Thyroid gland (tissue), 4 donors: ENCODE results near the gene FFAR2.

ENCODE experiments used
- POLR2A ChIP-seq, 2 donors: fragments of 450-650 bp; IDR thresholded peaks; one replicate each; pipeline ENCODE4 v1.6.1; 2017; ENCODE audit warnings: antibody characterized with exemption in 2 of 2, mild to moderate bottlenecking in 2 of 2, moderate library complexity in 1 of 2
- TF ChIP-seq, protein P1 (sequence below), 6 experiments: fragments of 200-600 bp in 3 of 6; fragments of 450-650 bp in 3 of 6; sonication (generic) in 3 of 6; IDR thresholded peaks; one replicate each; pipeline ENCODE4 v1.5.1; 2016 to 2019; ENCODE audit warnings: antibody characterized with exemption in 6 of 6, mild to moderate bottlenecking in 2 of 6, inconsistent platforms in 1 of 6, moderate library complexity in 1 of 6

DNA sequence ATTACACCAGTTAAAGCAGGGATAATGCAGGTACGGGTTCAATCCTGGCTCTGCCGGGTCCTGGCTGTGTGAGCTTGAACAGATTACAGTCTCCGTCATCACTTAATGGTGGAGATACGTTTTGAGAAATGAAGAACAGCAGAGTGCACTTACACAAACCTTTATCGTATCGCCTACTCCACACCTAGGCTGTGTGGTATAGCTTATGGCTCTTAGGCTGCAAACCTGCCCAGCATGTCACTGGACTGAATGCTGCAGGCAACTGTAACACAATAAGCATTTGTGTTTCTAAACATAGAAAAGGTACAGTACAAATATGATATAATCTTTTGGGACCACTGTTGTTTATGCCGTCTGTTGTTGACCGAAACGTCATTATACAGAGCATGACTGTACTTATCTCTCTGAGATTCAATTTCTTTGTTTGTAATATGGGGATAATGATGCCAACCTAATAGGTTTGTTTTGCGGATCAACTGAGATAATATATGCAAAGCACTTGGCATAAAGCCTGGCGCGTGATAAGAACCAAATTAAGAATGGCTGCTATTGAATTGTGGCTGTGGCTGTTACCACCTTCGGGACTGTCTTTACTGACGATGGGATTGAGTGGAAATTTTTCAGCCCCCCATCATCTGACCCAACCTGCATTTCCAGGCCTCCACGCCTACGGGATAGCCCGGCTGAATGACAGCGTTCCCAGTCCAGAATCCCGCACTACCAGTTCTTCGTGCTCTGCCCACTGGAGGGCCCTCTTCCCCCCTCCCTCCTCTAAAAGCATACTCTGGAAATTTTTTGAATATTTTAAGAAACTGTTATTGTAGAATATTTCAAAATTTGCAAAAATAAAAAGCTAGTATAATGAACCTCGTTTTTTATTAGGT is 31.0 kb downstream of the FFAR2 start:
- TF ChIP-seq, protein P1, sequence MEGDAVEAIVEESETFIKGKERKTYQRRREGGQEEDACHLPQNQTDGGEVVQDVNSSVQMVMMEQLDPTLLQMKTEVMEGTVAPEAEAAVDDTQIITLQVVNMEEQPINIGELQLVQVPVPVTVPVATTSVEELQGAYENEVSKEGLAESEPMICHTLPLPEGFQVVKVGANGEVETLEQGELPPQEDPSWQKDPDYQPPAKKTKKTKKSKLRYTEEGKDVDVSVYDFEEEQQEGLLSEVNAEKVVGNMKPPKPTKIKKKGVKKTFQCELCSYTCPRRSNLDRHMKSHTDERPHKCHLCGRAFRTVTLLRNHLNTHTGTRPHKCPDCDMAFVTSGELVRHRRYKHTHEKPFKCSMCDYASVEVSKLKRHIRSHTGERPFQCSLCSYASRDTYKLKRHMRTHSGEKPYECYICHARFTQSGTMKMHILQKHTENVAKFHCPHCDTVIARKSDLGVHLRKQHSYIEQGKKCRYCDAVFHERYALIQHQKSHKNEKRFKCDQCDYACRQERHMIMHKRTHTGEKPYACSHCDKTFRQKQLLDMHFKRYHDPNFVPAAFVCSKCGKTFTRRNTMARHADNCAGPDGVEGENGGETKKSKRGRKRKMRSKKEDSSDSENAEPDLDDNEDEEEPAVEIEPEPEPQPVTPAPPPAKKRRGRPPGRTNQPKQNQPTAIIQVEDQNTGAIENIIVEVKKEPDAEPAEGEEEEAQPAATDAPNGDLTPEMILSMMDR (IDR thresholded peaks at IDR 0.05): no peak
- TF ChIP-seq POLR2A (IDR thresholded peaks at IDR 0.05): no peak
